ENCODE data around the gene KCNQ1. TPM values are rescaled to one million over a fixed set of nuclear protein-coding genes. Genes with fewer than 3 reads are reported as not detected.

The KCNQ1 gene
- total and polyA plus RNA-seq, 2 experiments from 2014 or later = 0.45 to 0.87 TPM

DNA sequence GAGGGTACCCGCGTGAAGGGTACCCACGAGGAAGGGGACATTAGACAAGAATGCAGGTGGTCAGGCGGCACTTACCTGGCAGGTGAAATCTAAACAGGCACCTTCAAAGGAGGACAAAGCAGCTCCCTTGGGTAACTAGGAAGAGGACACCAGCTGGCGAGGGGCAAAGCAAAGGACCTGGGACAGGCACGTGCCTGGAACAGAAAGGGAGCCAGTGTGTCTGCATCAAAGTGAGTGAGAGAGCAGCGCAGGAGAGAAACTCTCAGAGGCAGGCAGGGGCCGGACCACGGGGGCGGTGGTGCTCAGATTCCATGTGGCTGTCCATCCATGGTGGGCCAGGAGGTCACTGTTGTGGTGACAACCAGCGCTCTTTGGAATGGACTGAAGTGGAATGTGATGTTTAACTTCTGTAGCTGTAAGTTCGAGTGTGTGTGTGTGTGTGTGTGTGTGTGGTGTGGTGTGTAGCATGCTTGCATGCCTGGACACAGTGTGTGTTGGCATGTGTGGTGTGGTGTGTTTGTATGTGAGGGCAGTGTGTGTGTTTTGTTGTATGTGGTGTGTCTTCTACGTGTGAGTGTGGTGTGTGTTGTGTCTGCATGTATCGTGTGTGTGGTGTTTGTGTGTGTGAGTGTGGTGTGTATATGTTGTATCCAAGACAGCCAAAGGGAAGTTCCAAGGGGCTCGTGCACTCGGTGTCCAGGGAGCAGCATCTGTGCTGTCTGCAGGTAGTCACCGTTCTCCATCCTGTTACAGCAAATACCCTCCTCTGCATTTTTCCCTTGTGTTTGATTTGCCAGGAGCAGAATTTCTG lies 354.3 kb downstream of the KCNQ1 start:
- no peak overlapping the region for H3K27ac Mint-ChIP-seq

More for the DNA sequence above, 354.3 kb downstream of the KCNQ1 start:
- Histone ChIP-seq H3K27me3 (ENCODE audit: insufficient read depth) (peaks cover 2% of the 10 kb centered on the region; the same call in 1 of the 2 replicates), H3F3A (replicated peaks; ENCODE audit: low read depth) (no peaks in the 10 kb centered on the region), H3K9me2 (ENCODE audit: insufficient read depth) (no peaks in the 10 kb centered on the region), H3K4me3 (no peak overlapping the region), H3K4me1 (ENCODE audit: insufficient read depth) (no peaks in the 10 kb centered on the region), H2AFZ (no peak overlapping the region), H3K4me2 (no peak overlapping the region), H4K20me1 (replicated peaks; ENCODE audit: insufficient read depth) (no peaks in the 10 kb centered on the region), H3K36me3 (ENCODE audit: insufficient read depth) (no peaks in the 10 kb centered on the region), H3K27ac (ENCODE audit: low read depth) (no peak overlapping the region), H3K79me2 (replicated peaks; ENCODE audit: insufficient read depth) (no peaks in the 10 kb centered on the region)
- Mint-ChIP-seq H3K9me3 (peaks cover 13% of the 10 kb centered on the region), H3K27me3 (ENCODE audit: insufficient read depth, low read depth, poor library complexity) (peaks cover 33% of the 10 kb centered on the region), H3K4me1 (peaks cover 3% of the 10 kb centered on the region; the same call in 1 of the 3 replicates), H3K4me3 (no peak overlapping the region), H3K36me3 (ENCODE audit: low read depth) (peaks cover 4% of the 10 kb centered on the region; the same call in 2 of the 3 replicates)
- DNase-seq (ENCODE audit: low spot score) = no peak
- TF ChIP-seq ZNF114 (CRISPR knock-in tag; IDR thresholded peaks at IDR 0.05) = no peak
- TF ChIP-seq, protein P1, sequence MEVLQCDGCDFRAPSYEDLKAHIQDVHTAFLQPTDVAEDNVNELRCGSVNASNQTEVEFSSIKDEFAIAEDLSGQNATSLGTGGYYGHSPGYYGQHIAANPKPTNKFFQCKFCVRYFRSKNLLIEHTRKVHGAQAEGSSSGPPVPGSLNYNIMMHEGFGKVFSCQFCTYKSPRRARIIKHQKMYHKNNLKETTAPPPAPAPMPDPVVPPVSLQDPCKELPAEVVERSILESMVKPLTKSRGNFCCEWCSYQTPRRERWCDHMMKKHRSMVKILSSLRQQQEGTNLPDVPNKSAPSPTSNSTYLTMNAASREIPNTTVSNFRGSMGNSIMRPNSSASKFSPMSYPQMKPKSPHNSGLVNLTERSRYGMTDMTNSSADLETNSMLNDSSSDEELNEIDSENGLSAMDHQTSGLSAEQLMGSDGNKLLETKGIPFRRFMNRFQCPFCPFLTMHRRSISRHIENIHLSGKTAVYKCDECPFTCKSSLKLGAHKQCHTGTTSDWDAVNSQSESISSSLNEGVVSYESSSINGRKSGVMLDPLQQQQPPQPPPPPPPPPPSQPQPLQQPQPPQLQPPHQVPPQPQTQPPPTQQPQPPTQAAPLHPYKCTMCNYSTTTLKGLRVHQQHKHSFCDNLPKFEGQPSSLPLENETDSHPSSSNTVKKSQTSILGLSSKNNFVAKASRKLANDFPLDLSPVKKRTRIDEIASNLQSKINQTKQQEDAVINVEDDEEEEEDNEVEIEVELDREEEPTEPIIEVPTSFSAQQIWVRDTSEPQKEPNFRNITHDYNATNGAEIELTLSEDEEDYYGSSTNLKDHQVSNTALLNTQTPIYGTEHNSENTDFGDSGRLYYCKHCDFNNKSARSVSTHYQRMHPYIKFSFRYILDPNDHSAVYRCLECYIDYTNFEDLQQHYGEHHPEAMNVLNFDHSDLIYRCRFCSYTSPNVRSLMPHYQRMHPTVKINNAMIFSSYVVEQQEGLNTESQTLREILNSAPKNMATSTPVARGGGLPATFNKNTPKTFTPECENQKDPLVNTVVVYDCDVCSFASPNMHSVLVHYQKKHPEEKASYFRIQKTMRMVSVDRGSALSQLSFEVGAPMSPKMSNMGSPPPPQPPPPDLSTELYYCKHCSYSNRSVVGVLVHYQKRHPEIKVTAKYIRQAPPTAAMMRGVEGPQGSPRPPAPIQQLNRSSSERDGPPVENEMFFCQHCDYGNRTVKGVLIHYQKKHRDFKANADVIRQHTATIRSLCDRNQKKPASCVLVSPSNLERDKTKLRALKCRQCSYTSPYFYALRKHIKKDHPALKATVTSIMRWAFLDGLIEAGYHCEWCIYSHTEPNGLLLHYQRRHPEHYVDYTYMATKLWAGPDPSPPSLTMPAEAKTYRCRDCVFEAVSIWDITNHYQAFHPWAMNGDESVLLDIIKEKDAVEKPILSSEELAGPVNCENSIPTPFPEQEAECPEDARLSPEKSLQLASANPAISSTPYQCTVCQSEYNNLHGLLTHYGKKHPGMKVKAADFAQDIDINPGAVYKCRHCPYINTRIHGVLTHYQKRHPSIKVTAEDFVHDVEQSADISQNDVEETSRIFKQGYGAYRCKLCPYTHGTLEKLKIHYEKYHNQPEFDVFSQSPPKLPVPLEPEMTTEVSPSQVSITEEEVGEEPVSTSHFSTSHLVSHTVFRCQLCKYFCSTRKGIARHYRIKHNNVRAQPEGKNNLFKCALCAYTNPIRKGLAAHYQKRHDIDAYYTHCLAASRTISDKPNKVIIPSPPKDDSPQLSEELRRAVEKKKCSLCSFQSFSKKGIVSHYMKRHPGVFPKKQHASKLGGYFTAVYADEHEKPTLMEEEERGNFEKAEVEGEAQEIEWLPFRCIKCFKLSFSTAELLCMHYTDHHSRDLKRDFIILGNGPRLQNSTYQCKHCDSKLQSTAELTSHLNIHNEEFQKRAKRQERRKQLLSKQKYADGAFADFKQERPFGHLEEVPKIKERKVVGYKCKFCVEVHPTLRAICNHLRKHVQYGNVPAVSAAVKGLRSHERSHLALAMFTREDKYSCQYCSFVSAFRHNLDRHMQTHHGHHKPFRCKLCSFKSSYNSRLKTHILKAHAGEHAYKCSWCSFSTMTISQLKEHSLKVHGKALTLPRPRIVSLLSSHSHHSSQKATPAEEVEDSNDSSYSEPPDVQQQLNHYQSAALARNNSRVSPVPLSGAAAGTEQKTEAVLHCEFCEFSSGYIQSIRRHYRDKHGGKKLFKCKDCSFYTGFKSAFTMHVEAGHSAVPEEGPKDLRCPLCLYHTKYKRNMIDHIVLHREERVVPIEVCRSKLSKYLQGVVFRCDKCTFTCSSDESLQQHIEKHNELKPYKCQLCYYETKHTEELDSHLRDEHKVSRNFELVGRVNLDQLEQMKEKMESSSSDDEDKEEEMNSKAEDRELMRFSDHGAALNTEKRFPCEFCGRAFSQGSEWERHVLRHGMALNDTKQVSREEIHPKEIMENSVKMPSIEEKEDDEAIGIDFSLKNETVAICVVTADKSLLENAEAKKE (CRISPR knock-in tag; IDR thresholded peaks at IDR 0.05) = no peak
- TF ChIP-seq JUNB (IDR thresholded peaks at IDR 0.05; ENCODE audit: unreplicated experiment) = no peak
- TF ChIP-seq, protein P2, sequence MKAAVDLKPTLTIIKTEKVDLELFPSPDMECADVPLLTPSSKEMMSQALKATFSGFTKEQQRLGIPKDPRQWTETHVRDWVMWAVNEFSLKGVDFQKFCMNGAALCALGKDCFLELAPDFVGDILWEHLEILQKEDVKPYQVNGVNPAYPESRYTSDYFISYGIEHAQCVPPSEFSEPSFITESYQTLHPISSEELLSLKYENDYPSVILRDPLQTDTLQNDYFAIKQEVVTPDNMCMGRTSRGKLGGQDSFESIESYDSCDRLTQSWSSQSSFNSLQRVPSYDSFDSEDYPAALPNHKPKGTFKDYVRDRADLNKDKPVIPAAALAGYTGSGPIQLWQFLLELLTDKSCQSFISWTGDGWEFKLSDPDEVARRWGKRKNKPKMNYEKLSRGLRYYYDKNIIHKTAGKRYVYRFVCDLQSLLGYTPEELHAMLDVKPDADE (IDR thresholded peaks at IDR 0.05) = no peak
- no peak for TF ChIP-seq ZNF331 (CRISPR knock-in tag; IDR thresholded peaks at IDR 0.05; ENCODE audit: low read depth)
- no peak for TF ChIP-seq EZH2phosphoT487 (IDR thresholded peaks at IDR 0.05; ENCODE audit: unreplicated experiment)
- TF ChIP-seq CREB1 (CRISPR knock-in tag; IDR thresholded peaks at IDR 0.05; ENCODE audit: low read depth) = no peak
- TF ChIP-seq STAT1 (IDR thresholded peaks at IDR 0.05; ENCODE audit: unreplicated experiment) = no peak
- no peak for TF ChIP-seq NANOG (IDR thresholded peaks at IDR 0.05; ENCODE audit: borderline replicate concordance)
- no peak for TF ChIP-seq POLR2AphosphoS5 (IDR thresholded peaks at IDR 0.05; ENCODE audit: low read depth)
- no peak for TF ChIP-seq CTCF (conservative IDR thresholded peaks at IDR 0.05; ENCODE audit: low read depth in 2 of 2)
- TF ChIP-seq EZH2 (IDR thresholded peaks at IDR 0.05; ENCODE audit: low read depth, unreplicated experiment) = no peak
- TF ChIP-seq, protein P3, sequence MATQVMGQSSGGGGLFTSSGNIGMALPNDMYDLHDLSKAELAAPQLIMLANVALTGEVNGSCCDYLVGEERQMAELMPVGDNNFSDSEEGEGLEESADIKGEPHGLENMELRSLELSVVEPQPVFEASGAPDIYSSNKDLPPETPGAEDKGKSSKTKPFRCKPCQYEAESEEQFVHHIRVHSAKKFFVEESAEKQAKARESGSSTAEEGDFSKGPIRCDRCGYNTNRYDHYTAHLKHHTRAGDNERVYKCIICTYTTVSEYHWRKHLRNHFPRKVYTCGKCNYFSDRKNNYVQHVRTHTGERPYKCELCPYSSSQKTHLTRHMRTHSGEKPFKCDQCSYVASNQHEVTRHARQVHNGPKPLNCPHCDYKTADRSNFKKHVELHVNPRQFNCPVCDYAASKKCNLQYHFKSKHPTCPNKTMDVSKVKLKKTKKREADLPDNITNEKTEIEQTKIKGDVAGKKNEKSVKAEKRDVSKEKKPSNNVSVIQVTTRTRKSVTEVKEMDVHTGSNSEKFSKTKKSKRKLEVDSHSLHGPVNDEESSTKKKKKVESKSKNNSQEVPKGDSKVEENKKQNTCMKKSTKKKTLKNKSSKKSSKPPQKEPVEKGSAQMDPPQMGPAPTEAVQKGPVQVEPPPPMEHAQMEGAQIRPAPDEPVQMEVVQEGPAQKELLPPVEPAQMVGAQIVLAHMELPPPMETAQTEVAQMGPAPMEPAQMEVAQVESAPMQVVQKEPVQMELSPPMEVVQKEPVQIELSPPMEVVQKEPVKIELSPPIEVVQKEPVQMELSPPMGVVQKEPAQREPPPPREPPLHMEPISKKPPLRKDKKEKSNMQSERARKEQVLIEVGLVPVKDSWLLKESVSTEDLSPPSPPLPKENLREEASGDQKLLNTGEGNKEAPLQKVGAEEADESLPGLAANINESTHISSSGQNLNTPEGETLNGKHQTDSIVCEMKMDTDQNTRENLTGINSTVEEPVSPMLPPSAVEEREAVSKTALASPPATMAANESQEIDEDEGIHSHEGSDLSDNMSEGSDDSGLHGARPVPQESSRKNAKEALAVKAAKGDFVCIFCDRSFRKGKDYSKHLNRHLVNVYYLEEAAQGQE (IDR thresholded peaks at IDR 0.05; ENCODE audit: unreplicated experiment) = no peak
- ATAC-seq = no peak

Measured in GM23338 (cell line).